GM18517 (cell line): Measurements from ENCODE around the gene PSEN1.

Experiments
- ATAC-seq: cut with Tn5 transposase; IDR thresholded peaks from one replicate; pipeline ENCODE4 v1.9.1; 2021; ENCODE audit warnings: mild to moderate bottlenecking, moderate library complexity; ENCODE audit not compliant: unreplicated experiment

PSEN1 gene

DNA sequence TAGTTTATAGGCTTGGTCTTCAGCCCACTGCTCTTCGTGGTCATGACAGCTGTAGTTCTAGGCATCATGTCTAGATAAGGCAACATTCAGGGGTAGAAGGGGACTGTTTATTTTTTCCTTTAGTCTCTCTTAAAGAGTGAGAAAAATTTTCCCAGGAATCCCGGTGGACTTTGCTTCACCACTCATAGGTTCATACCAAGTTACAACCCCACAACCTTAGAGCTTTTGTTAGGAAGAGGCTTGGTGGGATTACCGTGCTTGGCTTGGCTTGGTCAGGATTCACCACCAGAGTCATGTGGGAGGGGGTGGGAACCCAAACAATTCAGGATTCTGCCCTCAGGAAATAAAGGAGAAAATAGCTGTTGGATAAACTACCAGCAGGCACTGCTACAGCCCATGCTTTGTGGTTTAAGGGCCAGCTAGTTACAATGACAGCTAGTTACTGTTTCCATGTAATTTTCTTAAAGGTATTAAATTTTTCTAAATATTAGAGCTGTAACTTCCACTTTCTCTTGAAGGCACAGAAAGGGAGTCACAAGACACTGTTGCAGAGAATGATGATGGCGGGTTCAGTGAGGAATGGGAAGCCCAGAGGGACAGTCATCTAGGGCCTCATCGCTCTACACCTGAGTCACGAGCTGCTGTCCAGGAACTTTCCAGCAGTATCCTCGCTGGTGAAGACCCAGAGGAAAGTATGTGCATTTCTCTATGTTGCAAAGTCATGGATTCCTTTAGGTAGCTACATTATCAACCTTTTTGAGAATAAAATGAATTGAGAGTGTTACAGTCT lies 75.1 kb downstream of the PSEN1 start:
- no peak for ATAC-seq

DNA sequence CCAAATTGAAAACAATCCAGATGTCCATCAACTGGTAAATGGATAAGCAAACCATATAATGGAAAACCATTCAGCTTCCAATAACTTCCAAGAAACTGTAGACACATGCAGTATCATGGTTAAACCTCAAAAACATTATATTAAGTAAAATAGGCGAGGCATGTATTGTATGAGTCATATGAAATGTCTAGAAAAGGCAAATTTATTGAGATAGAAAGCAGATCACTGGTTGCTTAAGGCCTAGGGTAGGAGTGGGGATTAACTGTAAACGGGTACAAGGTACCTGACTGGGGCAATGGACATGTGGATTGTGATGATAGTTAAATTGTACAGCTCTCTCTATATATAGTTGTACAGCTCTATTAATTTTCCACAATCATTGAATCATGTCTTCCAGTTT lies 79.7 kb downstream of the PSEN1 start:
- ATAC-seq: no peak

DNA sequence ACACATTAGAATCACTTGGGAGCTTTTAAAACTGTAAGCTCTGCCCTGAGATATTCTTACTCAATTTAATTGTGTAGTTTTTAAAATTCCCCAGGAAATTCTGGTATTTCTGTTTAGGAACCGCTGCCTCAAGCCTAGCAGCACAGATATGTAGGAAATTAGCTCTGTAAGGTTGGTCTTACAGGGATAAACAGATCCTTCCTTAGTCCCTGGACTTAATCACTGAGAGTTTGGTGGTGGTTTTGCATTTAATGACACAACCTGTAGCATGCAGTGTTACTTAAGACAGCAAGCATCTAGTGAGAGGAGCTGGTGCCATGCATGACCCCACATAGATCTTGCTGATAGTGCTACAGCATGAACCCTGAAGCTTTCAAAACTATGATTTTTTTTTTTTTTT lies 81.1 kb downstream of the PSEN1 start:
- ATAC-seq: no peak

DNA sequence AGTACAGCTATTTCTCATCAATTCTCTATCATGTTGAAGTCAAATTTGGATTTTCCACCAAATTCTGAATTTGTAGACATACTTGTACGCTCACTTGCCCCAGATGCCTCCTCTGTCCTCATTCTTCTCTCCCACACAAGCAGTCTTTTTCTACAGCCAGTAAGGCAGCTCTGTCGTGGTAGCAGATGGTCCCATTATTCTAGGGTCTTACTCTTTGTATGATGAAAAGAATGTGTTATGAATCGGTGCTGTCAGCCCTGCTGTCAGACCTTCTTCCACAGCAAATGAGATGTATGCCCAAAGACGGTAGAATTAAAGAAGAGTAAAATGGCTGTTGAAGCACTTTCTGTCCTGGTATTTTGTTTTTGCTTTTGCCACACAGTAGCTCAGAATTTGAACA lies 83.8 kb downstream of the PSEN1 start:
- ATAC-seq: no peak

DNA sequence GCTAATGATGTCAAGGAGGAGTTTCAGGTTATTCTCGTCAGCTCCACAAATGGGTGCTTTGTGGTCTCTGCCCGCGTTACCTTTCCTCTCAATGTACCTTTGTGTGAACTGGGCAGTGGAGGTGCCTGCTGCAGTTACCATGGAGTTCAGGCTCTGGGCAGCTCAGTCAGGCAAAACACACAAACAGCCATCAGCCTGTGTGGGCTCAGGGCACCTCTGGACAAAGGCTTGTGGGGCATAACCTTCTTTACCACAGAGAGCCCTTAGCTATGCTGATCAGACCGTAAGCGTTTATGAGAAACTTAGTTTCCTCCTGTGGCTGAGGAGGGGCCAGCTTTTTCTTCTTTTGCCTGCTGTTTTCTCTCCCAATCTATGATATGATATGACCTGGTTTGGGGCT lies 84.3 kb downstream of the PSEN1 start:
- ATAC-seq: no peak

DNA sequence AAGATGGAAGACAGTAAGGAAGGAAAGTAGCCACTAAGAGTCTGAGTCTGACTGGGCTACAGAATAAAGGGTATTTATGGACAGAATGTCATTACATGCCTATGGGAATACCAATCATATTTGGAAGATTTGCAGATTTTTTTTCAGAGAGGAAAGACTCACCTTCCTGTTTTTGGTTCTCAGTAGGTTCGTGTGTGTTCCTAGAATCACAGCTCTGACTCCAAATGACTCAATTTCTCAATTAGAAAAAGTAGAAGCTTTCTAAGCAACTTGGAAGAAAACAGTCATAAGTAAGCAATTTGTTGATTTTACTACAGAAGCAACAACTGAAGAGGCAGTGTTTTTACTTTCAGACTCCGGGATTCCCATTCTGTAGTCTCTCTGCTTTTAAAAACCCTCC lies 85.6 kb downstream of the PSEN1 start:
- no peak for ATAC-seq

DNA sequence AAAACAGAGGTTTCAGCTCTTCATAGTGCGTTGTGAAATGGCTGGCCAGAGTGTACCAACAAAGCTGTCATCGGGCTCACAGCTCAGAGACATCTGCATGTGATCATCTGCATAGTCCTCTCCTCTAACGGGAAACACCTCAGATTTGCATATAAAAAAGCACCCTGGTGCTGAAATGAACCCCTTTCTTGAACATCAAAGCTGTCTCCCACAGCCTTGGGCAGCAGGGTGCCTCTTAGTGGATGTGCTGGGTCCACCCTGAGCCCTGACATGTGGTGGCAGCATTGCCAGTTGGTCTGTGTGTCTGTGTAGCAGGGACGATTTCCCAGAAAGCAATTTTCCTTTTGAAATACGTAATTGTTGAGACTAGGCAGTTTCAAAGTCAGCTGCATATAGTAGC lies 86.7 kb downstream of the PSEN1 start:
- ATAC-seq: no peak

DNA sequence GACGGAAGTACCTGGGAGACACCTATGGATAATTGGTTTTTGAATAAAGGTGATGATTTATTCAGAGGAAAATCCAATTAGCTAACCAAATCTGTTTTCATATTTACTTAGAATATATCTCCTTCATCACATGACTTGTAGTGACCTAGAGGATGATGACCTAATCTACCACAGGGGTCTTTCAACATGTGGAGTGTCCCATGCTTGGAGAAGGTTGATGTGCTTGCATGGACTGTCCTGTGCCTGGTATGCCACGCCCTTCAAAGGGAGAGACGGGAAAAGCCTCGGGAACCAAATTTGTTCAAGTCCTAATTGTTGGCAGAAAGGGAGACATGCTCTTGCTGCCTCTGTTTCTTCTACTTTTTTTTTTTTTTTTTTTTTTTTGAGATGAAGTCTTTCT lies 89.2 kb downstream of the PSEN1 start:
- ATAC-seq: no peak

DNA sequence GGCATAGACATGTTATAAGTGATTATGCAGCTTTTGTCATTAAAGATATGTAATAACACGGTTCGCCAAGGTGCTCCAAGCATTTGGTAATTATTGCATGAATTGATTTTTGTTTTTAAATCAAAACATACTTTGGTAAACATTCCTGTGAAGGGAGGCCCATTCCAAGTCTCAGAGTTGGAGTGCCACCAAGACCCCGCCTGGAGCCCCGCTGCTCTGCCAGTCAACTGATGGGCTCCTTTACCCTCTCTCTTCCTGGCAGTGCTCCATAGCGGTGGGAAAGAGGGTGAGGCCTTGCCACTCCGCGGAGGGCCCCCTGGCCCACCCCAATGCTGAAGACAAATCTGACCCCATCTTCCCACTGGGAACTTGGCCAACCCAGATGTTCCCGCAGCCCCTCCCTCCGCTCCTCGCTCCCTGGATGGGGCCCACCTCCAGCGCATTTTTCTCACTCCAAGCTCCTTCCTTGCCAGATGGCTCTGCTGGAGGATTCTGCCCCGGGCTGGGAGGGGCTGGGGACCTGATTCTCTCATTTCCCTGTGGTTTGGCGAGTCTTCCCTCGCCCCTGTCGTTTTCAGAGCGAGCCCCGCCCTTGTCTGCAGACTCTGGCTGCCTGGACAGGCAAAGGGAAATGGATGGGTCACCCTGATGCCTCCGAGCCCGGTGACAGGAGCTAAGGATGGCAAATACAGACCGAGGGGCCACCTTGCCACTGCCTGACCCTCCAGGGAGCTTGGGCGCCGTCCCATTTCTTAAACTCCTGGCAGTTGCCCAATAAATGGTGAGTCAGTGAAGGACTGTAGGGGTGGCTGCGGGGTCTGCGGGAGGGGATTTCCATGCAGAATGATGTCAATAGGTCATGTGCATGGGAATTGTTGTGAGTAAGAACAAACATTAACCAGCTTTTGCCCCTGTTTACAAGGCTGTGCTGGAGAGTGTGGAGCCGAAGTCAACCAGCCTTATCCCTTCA lies 91.8 kb downstream of the PSEN1 start:
- no peak for ATAC-seq

DNA sequence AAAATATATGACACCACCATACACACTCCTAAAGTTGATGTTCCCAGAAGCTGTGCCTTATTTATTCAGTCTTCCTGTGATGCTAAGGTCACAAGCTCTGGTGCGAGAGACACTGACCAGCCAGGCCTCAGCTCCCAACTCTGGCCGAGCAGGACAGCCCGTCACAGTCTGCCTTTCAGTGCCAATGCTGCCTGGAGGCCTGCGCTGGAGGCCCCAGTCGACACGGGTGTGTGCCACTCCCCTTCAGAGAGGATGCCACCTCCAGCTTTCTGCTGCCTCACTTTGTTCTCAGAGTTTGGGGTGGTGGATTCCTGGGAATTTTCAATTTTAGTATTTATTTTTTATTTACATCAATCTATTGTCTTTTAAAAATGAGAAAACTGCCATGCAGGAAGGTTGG lies 93.7 kb downstream of the PSEN1 start:
- ATAC-seq: no peak

DNA sequence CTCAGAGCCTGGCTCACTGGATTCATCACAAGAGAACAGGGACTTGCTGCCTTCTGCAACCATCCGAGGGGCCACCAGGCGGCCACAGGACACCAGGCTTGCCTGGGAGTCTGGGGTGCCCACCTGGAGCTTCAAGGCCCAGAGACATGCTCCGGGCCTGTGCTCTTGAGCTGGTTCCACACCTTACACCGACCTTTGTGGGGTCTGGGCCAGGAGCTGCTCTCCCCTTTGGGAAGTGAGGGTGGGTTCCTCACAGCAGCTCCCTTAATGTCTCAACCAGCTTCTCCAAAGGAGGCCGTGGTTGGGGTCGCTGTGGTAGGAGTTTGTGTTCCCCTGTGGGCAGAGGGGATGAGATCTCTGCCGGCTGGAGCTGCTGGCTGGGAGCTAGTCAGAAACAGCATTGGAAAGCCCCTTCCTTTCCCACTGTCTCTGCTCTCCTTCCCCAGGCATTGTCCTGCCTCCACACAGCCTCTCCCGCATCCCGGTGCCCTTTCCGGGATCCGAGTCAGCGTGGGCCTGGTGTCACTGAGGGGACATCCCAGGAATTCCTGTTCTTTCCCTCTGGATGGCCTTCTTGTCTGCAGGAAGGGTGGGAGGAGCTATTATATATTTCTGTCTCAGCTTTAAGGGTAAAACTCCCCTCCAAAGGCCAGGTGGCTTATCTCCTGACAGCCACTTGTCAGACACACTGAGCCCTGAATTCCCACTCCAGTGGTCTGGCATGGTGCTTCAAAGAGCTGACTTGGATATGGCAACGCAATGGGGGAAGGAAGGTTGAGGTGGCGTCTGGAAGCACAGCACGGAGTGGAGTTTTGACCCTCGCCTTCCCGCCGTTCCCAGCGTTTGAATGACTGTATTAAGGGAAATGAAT lies 95.9 kb downstream of the PSEN1 start:
- no peak for ATAC-seq

DNA sequence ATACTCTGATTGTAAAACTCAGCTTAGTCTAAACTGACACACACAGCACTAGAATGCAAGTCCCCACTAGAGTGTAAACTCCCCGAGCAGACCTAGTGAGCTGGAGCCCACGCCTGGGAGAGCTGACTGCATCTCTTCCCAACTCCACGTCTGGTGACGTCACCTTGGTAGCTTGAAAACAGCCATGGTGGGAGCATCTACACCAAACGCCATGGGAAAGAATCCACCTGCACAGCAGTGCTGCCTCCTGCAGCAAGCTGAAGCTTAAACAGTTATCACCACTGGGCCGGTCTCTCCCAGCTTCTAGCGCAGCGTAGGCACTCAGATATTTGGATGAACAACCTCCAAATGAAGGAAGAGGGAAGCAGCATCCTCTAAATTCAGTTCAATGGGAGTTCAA lies 96.7 kb downstream of the PSEN1 start:
- no peak for ATAC-seq

DNA sequence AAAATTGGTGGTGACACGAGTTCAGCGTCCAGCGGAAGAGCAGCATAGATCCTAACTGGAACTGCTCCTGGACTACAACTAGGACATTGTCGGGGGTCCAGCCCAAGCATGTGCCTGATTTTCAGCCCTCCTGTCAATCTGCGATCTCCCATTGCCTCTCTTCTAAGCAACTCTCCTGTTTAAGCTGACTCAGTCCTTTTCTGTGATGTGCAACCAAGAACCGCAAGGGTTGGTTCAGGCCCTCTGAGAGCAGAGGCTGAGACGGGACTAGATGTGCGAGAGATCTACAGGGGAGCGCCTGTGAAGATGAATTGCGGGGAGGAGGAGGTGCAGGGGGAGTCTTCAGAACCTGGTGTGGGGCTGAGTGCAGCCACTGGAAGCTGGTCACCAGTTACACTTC lies 97.3 kb downstream of the PSEN1 start:
- no peak for ATAC-seq

DNA sequence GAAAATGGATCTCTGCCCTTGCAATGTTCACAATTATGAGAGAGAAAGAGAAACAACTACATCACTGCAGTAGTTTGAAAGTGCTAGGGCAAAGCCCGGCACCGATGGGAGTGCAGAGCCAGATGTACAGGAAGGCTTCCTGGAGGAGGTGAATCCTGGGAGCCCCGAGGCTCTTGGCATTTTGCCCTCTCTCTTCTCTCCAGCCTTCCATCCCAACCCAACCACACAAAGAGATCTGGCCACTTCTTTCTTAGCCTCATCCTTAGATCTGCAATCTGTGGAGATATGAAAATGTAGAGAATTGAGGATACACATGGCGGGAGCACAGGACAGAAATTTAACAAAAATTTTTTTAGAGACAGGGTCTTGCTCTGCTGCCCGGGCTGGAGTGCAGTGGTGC lies 97.7 kb downstream of the PSEN1 start:
- no peak for ATAC-seq

DNA sequence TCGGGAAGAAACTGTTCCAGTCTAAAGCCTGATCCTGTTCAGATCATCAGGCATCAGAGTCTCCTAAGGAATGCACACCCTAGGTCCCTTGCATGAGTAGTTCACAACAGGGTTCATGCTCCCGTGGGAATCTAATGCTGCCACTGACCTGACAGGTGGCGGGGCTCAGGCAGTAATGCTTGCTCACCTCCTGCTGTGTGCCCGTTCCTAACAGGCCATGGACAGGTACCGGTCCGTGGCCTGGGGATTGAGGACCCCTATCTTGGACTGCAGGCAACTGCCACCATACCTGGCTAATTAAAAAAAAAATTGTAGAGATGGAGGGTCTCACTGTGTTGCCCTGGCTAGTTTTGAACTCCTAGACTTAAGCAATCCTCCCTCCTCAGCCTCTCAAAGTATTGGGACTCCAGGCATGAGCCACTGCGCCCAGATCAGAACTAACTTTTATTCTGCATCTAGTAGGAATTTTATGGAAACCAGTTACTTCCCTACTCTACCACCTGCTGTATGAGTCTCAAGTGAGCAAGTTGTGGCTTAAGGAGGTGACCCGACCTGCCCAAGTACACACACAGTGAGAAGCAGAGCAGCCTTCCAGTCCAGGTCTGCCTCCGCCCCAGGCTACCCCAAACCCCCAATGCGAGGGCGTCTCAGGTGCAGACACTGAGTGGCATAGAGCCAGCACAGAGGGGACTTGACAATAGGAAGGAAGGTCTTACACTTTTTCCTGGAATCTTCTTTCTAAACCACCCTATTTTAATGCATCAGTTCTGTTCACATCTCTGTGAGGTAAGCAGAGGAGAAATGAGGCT lies 98.5 kb downstream of the PSEN1 start:
- no peak for ATAC-seq

DNA sequence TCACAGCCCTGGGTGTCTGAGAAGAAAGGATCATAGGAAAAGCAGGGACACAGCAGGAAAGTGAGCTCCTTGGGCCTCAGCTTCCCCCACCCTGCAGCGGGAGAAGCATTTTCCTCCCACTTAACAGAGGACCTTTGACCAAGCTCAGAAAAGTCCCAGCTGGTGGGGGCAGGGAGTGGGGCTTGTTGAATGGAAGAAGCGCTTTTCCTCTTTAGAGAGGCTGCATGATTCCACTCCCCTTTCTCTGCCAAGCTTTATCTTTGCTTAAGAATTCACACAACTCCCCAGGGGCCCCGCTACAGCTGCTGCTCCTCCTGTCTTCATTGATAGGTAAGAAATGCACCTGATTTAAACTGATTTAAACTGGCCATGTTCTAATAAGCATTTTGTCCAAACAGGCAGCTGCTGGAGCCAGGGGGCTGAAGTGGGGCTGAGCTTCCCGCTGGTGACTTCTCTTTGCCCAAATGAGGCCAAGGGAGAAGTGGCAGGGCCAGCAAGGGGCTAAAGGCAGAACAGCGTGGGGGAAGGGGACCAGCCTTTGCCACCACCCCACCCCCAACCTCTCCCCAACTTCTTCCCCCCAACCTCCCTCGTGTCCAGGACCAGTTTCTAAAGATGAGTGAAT lies 99.3 kb downstream of the PSEN1 start:
- no peak for ATAC-seq

DNA sequence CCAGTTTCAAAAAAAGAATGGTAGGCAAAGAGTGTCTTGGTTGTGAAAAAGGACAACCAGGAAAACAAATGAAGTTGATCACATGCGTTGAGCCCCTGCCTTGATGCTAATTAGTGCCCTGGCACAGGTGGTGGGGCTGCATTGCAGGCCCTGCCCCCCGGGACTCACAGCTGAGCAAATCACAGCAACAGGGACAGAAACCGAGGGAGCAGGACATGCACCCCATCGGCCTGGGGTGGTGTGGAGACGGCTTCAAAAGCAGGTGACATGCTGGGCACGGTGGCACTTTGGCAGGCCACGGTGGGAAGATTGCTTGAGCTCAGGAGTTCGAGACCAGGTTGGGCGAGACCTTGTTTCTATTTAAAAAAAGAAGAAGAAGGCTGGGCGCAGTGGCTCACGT lies 99.8 kb downstream of the PSEN1 start:
- ATAC-seq: no peak

DNA sequence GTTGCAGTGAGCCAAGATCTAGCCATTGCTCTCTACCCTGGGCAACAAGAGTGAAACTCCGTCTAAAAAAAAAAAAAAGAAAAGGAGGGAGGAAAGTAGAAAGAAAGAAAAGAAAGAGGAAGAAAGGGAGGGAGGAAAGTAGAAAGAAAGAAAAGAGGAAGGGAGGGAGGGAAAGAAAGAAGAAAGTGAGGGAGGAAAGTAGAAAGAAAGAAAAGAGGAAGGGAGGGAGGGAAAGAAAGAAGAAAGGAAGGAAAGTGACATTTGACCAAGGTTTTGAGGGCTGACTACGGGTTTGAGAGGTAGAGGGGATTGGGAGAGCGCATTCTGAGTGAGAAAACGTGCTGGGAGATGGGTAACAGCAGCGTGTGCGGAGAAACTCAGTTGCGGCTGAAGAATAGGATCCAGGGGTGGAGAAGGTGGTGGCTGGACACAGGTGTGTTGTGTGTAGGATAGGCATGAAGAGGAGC lies 100.5 kb downstream of the PSEN1 start:
- ATAC-seq: no peak

DNA sequence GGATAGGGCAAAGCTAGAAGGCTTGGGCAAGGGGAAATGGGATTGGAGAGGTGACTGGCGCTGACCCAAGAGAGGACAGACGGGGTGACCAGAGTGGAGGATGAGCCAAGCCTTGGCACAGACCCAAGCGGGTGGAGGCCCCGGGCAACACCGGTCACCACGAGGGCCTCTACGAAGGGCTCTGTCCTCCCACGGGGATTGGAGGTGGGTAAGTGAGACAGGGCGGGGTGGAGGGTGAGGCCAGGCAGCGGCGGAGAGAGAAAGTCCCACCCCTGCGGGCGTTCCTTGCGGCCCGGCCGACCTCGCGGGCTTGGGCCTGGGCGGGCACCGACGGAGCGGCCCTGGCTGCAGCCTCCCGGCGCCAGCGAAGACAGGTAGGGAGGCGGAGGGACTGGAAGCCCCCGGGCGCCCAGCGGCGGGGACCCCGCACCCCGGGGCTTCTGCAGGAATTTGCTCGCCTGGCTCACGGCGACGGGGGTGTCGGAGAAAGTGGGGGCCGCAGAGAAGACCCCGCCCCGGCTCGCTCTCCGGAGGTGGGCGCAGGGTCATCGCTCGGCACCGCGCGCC lies 101.0 kb downstream of the PSEN1 start, which contains the start of gene PAPLN:
TSS of gene PAPLN (plus strand) at position 288 of the 567 bp plus-strand sequence. CDS start 2,273 bp downstream, outside the sequence.
- no peak for ATAC-seq
